Heart left ventricle (tissue), 13 donors: ENCODE measurements around the gene TLL1.

Source experiments
- POLR2A ChIP-seq, 2 donors: fragments of 450-650 bp; IDR thresholded peaks; one replicate each; pipeline ENCODE4 v1.6.1; 2017; ENCODE audit warnings: antibody characterized with exemption in 2 of 2, mild to moderate bottlenecking in 2 of 2, moderate library complexity in 2 of 2
- TF ChIP-seq, protein P1 (sequence below), 12 donors: fragments of 200-600 bp; sonication (generic) in 4 of 12; IDR thresholded peaks; one replicate each; pipeline versions ENCODE4 v1.5.0 to v1.8.0; 2018 to 2022; ENCODE audit warnings: antibody characterized with exemption in 12 of 12, mild to moderate bottlenecking in 5 of 12
- donor health status: ischemic (EF 13 %, LVEDD 7.1; RV severe dilation, severe dysfunction).
- donor health status: DM: no; HTN: yes; CAD: no.
- donor health status: DM: no; HTN: no; CAD: no.
- donor health status: ischemic (EF 25% LVEDD 6.9; RV normal size, moderate dysfunction).
- donor health status: ischemic (EF 25% LVEDD 5.7; RV mildly dilated, moderate dysfunction).
- donor health status: ischemic (EF 35%, LVEDD 5.7; RV mildly dilated, moderate dysfunction).
- donor health status: nonischemic (EF 11% LVEDD 7.7; RV severe dilation, severe dysfunction).
- donor health status: DM: yes; HTN: yes; CAD: no.
- donor health status: PGD.
- donor health status: ischemic (EF 29% LVEDD 5.4; RV normal size, mild dysfunction).
- donor health status: nonischemic (EF 23%, LVEDD 6.1; RV moderate dilation, normal function).

DNA sequence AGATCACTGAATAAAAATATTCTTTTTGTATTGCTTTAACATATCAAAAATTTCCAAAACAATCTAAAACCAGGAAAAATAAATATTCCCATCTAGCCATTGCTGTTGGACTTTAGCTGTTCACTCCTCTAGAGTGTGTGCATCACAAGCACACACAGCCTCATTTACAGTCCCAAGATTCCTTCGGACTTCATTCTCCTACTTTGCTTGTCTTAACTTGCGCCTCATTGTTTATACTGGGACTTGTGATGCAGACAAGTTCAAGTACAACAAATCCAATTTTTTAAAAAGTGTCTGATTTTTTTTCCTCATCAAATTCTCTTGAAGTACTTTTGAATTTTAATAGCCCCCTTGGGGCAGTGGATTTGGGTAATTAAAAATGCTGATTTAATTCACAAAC lies 55.6 kb downstream of the TLL1 start:
- TF ChIP-seq, protein P1, sequence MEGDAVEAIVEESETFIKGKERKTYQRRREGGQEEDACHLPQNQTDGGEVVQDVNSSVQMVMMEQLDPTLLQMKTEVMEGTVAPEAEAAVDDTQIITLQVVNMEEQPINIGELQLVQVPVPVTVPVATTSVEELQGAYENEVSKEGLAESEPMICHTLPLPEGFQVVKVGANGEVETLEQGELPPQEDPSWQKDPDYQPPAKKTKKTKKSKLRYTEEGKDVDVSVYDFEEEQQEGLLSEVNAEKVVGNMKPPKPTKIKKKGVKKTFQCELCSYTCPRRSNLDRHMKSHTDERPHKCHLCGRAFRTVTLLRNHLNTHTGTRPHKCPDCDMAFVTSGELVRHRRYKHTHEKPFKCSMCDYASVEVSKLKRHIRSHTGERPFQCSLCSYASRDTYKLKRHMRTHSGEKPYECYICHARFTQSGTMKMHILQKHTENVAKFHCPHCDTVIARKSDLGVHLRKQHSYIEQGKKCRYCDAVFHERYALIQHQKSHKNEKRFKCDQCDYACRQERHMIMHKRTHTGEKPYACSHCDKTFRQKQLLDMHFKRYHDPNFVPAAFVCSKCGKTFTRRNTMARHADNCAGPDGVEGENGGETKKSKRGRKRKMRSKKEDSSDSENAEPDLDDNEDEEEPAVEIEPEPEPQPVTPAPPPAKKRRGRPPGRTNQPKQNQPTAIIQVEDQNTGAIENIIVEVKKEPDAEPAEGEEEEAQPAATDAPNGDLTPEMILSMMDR (IDR thresholded peaks at IDR 0.05) = no peak
- TF ChIP-seq POLR2A (IDR thresholded peaks at IDR 0.05) = no peak
